HS-27A (cell line): ENCODE results near the gene IFITM10.

Experiments
- DNase-seq: peaks from one replicate; pipeline ENCODE4 v3.0.0-alpha.2; 2012; ENCODE audit warnings: low read depth, missing footprints

The IFITM10 gene

DNA sequence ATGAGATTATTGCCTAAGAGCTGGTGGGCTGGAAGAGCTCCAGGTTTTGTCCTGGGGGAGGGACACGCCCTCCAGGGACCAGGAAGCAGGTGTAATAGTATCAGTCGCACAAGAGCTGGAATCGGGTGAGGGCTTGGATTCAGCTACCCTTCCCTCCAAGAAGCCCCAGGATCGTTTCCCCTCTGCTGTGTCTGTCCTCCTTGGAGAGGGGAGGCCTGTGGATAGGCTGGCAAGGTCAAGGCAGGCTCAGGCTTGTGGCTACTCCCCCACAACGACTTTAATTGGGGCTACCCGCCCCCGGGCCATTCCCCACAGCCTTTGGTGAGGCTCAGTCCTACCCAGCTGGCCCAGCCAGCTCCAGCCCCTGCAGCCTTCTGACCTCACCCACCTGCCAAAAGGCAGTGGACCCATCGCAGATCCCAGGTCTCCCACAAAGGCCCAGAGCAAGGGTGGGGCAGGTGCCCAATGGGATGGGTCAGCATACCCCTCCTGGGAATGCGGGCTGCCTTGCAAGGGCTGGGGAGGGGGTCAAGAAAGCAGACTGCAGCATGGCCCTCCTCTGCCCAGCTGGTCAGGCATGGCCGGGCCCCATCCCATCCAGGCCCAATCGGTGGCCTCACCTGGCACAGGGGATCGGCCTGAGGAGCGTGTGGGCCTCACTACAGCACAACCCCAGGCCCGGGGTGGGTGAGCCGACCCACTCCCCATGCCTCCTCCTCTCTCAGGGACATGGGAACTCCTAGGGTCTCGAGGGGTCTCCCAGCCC is 12.3 kb upstream of the IFITM10 start:
- no peak for DNase-seq

DNA sequence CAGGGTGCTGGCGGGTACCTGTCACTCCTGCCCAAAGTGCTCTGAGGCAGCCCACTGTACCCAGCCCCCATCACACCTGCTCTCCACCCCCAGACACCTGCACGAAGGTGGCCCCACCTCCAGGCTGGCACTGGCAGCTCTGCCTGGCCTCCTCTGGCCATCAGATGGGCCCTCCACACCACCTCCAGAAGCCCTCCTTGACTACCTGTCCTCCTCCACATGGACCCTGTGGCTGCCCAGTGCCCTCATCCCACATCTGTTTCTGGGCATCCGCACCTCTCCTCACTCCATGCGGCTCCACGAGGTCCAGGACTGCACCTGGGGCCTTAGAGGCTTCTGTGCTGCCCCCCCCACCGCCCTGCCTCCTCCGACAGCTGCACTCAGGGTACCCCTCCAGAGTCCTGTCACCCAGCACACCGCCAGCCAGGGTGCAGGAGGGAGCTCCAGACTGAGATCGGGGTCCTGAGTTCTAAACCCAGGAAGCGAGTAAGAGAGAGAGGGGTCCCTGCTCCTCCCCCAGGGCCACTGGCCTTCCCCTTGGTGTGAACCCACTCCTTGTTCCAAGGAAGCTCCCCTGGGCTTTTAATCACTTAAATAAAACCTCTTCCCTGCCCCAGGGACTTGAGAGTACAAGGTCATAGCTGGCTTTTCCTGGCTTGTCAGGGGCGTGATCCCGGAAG is 11.6 kb upstream of the IFITM10 start:
- no peak for DNase-seq

- DNase-seq, result no peak
Observed at GRCh38 chr11:1761110-1761856, 10.9 kb upstream of the IFITM10 start.

DNA sequence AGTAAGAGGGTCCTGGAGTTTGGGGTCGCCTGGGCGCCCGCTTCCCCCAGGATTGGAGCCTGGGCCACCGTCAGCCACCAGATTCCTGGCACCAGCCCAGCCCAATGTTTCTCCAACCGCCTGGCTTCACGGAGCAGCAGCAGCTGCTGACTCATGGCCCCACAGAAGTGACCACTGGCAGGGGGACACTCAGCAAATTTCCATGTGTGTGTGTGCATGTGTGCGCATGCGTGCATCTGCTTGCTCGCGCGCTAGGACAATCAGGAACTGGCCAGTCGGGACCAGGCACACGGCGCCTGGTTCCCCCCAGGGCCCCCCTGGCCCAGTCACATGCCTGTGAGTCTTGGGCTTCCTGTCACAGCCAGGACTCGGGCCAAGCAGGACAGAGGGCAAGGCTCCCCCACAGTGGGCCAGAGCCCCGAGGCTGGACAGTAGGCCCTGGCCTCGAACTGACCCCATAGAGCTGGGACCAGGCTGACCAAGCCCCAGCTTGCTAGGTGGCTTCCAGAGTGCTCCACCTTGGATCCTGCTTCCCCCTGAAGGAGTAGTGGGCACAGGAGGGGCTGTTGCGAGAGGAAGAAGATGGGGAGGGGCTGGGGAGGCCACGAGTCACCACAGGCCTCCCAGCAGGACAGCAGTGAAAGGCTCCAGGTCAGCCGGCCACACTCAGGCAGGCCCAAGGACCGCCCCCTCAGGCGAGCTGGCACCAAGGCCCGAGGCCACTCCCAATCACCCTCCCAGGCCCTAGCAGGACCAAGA is 10.1 kb upstream of the IFITM10 start:
- no peak for DNase-seq

DNA sequence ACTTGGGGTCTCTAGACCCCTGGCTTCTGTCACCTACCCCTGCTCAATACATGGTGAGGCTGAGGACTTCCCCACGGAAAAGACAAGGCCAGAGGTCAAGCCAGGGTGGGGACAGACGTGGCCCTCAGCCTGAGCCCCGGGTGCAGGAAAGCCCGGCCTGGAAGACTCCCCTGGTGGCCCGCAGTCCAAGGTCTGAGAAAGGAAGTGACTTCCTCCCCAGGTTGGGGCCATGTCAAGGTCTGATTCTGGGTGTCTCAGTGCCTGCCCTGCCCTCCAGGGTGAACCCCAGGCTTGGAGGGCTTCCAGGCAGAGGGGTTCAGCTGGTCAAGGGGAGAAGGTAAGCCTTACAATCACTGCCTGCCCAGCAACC is 9.4 kb upstream of the IFITM10 start:
- DNase-seq, result no peak

- no peak for DNase-seq
Observed at GRCh38 chr11:1759151-1759850, 8.9 kb upstream of the IFITM10 start.

GRCh38 chr11:1758611-1759150 is 8.3 kb upstream of the IFITM10 start:
- DNase-seq, result no peak

DNA sequence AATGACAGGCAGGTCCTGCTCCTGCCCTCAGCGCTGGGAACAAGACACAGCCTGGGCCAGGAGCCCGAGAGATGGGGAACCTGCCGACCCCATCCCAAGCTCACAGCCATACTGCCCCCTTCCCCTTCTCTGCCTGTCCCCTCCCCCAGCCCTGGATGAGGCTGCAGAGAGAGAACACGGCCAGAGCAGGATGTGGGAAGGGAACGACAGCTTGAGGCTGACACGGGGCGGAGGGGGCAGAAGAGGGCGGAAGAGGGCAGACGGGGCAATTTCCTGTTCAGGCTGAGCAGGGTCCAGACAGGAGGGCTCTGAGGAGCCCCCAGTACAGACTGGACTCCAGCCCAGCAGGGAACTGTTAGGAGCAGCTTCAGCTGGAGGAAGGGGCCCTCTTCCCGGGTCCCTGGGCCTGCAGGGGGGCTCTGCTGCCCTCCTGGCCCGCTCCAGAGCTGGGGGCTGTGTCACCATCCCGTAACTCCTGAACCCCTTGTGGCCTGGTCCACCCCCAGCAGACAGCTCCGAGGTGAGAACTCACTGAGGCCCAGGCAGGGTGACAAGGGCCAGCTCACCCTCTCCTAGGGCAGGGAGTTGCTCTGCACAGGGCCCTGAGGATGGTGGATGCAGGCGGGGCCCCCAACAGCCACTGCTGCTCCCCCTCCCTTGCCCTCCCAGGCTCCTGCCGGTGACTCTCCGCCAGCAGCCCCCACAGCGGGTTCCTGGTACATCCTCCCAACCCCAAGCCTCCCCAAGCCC is 7.6 kb upstream of the IFITM10 start:
- no peak for DNase-seq

DNA sequence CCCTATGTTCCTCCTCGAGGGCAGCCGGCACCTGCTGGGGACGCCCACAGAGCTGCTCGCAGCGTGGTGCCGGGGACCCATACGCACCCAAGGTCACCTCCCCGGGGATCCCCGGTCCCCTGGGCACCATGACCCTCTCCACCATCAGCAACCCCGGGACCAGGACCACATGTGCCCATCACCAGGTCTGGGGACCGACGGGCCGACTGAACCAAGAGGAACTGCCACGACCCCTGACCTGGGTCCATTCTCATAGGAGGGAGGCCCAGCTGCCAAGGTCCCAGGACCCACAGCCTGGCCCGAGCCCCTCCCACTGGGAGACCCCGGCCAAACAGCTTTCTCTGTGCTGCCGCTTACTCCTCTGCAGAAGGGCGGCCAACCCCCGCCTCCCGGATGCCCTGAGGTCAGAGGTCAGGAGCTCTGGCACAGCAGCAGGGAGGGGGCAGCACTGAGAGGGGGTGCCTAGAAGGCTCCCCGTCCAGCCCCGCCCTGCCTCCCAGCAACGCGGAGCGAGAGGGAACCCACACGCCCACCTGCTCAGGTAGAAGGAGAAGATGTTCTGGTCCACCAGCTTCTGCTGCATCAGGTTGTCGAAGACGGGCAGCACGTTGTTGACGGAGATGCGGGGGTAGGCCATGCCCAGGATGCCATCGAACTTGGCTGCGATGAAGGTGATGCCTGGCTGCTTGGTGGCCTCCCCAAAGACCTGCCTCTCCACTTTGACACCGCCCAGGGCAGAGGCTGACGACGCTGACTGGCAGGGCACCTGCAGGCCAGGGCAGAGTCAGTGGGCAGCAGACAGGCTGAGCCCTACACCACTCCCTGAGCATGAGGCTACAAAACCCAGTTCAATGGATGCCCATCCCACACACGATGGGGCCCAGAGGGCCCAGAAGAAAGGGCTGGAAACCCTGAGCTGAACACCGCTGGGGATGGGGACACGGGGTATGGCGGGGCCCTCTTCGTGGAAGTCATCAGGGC is 6.7 kb upstream of the IFITM10 start:
- no peak for DNase-seq

- no peak for DNase-seq
Observed at GRCh38 chr11:1755692-1756561, 5.5 kb upstream of the IFITM10 start.

DNA sequence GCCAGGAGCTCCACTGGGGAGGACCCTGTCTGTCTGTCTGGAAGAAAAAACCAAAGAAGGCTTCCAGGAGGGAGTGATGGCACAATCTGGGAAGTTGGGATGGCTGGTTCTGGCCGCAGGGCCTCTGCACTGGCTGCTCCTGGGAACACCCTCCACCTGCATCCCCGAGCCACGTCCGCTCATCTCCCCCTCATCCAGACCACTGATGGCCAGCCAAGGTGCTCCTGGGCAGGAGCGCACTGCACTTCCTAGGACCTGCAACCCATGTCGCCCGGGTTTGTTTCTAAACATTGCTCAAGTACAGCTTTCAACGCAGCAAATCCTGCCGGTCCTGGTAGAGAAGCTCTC is 4.9 kb upstream of the IFITM10 start:
- DNase-seq, result no peak

- DNase-seq, result no peak
Observed at GRCh38 chr11:1754376-1755150, 4.2 kb upstream of the IFITM10 start.

DNA sequence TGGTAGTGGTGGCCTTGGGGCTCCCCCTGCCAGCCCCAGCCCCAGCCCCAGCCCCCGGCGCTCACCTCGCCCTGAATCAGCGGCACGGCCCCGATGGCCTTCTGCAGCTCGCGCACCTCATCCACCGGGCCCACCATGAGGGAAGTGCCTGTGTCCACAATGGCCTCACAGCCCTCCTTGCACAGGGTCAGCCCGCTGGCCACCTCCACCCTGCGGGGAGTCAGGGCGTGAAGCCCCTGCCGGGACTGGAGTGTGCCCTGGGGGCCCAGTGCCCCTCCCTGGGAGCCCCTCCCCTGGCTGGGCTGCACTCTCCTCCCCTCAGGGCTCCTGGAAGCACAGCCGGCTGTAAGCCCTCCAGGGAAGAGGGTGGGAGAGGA is 3.5 kb upstream of the IFITM10 start:
- DNase-seq, result no peak

GRCh38 chr11:1753229-1753928 is 3.0 kb upstream of the IFITM10 start:
- DNase-seq, result no peak

DNA sequence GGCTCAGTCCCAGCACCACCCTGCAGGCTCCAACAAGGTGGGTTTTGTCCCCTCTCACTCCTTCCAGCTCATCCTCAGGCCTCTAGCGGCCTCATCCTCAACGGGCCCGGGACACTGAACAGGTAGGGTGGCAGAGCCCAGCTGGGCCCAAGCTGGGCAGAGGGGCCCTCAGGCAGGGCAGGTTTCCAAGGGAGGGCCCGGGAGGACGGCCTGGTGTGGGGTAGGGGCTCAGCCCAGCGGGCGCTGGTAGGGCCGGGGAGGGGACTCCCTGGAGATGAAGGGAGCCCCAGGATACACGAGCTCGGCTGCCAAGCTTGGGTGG is 2.5 kb upstream of the IFITM10 start:
- no peak for DNase-seq

DNA sequence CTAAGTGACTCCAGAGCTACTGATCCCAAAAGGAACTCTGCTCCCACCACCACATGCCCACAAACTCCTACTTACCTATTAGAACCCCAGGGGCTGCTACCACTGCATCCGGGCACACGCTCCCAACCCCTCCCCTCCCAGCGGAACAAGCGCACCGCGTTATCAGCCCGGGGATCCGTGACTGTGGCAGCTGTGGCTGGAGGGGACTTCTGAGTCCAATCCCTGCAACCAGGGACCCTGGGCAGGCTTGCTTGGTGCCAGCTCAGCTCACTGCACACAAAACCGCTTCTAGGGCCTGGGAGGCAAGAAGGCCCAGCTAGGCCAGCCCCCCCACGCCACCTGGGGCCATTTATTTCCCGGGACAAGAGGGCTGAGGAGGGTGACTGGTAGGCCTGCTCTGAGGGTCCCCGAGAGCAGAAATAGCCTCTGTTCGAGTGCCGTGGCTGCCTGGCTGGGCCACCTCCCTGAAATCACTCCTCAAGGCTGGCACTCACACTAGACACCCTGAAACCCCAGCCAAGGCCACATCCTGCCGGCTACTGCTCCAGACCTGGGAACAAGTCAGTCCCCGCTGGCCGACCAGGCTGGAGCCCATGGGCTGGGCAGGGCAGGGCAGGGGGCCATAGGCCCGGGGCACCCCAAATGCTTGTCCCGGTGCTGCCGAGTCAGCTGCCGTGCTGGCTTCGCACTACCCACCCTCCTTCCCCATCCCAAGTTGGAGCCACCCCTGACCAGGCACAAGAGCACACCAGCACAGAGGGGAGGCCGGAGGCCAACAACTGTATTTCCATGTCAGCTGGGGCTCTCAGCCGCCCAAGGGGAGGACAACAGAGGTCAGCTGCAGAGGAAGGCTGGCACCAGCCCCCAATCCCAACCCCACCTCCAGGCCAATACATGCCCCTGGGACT is 1.9 kb upstream of the IFITM10 start:
- no peak for DNase-seq
